Fibroblast of lung (primary cell): ENCODE results near the gene MB21D2. TPM values are rescaled to one million over a fixed set of nuclear protein-coding genes. Genes with fewer than 3 reads are reported as not detected.

Experiments used
- DNase-seq, 2 donors: peaks; one replicate each; pipeline versions ENCODE4 v3.0.0 to v3.0.0-alpha.2; 2010; ENCODE audit warnings: low read depth in 2 of 2
- H2AFZ ChIP-seq: 2 replicates; pipeline ENCODE4 v1.5.1; 2012; ENCODE audit warnings: low read length, control low read depth, inconsistent platforms
- H3K27ac ChIP-seq: 2 replicates; pipeline ENCODE4 v1.5.1; 2011; ENCODE audit warnings: low read length, control low read depth; ENCODE audit not compliant: insufficient read depth
- H3K27me3 ChIP-seq: 2 replicates; pipeline ENCODE4 v1.5.1; 2011; ENCODE audit warnings: mild to moderate bottlenecking, low read length; ENCODE audit not compliant: control insufficient read depth, insufficient read depth
- H3K36me3 ChIP-seq: 2 replicates; pipeline ENCODE4 v1.5.1; 2011; ENCODE audit warnings: low read length; ENCODE audit not compliant: control insufficient read depth, insufficient read depth
- H3K4me1 ChIP-seq: 2 replicates; pipeline ENCODE4 v1.5.1; 2011; ENCODE audit warnings: low read length; ENCODE audit not compliant: control insufficient read depth, insufficient read depth; ENCODE audit errors: extremely low read depth
- H3K4me2 ChIP-seq: 2 replicates; pipeline ENCODE4 v1.5.1; 2011; ENCODE audit warnings: low read length, control low read depth; ENCODE audit not compliant: insufficient read depth; ENCODE audit errors: extremely low read depth
- H3K4me3 ChIP-seq, 4 experiments: fragments of 200-600 bp in 1 of 4; sonication (generic) in 1 of 4; replicated peaks in 1 of 4; 2 replicates each; pipeline ENCODE4 v1.5.1; 2011 to 2016; ENCODE audit warnings: low read length in 4 of 4, low read depth in 3 of 4, mild to moderate bottlenecking in 3 of 4, control low read depth in 2 of 4, inconsistent platforms in 1 of 4, mixed read lengths in 1 of 4; ENCODE audit not compliant: insufficient read depth in 1 of 4; ENCODE audit errors: control extremely low read depth in 1 of 4
- H3K79me2 ChIP-seq: 2 replicates; pipeline ENCODE4 v1.5.1; 2012; ENCODE audit warnings: mild to moderate bottlenecking, low read length, inconsistent platforms; ENCODE audit not compliant: control insufficient read depth, insufficient read depth
- H3K9ac ChIP-seq: 2 replicates; pipeline ENCODE4 v1.5.1; 2011; ENCODE audit warnings: mild to moderate bottlenecking, low read length, control low read depth; ENCODE audit not compliant: insufficient read depth
- H3K9me3 ChIP-seq: 2 replicates; pipeline ENCODE4 v1.5.1; 2012; ENCODE audit warnings: low read depth, low read length; ENCODE audit not compliant: control insufficient read depth, insufficient read depth
- H4K20me1 ChIP-seq: 2 replicates; pipeline ENCODE4 v1.5.1; 2011; ENCODE audit warnings: low read length; ENCODE audit not compliant: control insufficient read depth, insufficient read depth; ENCODE audit errors: extremely low read depth
- EZH2 ChIP-seq: IDR thresholded peaks from 2 replicates; pipeline ENCODE4 v1.5.1; 2012; ENCODE audit warnings: low read length, control low read depth, mild to moderate bottlenecking; ENCODE audit errors: missing control alignments
- polyA plus RNA-seq, 2 donors: library from polyadenylated mRNA; depleted of rRNA in 1 of 2; stranded (reverse) in 1 of 2; unstranded in 1 of 2; fragments of >200 nt; gene quantifications; 2 replicates each; pipeline ENCODE4 v1.2.1, GENCODE V29; 2011 to 2012; ENCODE audit warnings: missing spikeins in 1 of 2
- total RNA-seq: library from RNA; depleted of rRNA; stranded (reverse); fragments of >200 nt; gene quantifications from 2 replicates; pipeline ENCODE4 v1.2.1, GENCODE V29; 2014
- TF ChIP-seq, protein P1 (sequence below), 2 donors: IDR thresholded peaks in 1 of 2; conservative IDR thresholded peaks in 1 of 2; 1 replicate in 1 of 2; 2 replicates in 1 of 2; pipeline ENCODE4 v1.5.1; 2011 to 2012; ENCODE audit warnings: low read length in 2 of 2, control low read depth in 1 of 2, inconsistent platforms in 1 of 2, low read depth in 1 of 2, mild to moderate bottlenecking in 1 of 2

The MB21D2 gene
- total and polyA plus RNA-seq, 2 donors (not counting 1 experiment from before 2014, with no cell fraction given) = 3.5 to 11.4 TPM

DNA sequence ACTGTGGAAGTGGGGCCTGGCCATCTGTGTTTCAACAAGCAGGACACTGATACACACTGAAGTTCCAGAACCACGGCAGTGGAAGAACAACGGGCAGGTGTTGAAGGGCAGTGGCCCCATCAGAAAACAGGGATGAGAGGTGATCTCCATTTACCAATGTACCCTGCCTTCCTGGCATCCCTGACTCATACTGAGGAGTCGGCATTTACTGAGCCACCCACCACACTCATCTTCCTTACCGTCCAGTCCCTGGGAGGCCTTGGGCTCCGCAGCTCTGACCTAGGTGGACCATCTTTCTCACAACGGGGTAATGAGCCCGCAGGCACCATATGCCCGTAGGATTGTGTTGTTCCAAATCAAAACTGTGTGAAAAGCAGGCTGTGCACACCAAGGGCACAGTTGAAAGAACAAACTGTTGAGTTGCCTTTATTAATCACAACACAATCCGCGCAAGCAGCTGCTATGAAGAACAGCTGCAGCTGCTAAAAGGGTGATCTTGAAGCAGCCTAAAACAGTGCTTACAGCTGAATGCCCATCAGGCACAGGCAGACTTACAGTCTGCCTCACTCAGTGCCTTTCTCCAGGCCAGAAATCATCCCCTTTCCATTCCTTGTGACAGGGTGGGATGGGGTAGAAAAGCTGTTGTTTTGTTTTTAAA, 12.9 kb downstream of the MB21D2 start:
- no peaks in the 10 kb centered on the region for H4K20me1 ChIP-seq
- no peak overlapping the region for H2AFZ ChIP-seq
- H3K36me3 ChIP-seq = no peaks in the 10 kb centered on the region
- H3K79me2 ChIP-seq = peaks cover 43% of the 10 kb centered on the region
- DNase-seq = peak in 1 of 2 donors; percentile 47
- no peak overlapping the region for H3K4me2 ChIP-seq
- H3K4me3 ChIP-seq = no peak overlapping the region
- no peaks in the 10 kb centered on the region for H3K9me3 ChIP-seq
- H3K27ac ChIP-seq = no peak overlapping the region
- TF ChIP-seq EZH2 = no peak
- TF ChIP-seq, protein P1, sequence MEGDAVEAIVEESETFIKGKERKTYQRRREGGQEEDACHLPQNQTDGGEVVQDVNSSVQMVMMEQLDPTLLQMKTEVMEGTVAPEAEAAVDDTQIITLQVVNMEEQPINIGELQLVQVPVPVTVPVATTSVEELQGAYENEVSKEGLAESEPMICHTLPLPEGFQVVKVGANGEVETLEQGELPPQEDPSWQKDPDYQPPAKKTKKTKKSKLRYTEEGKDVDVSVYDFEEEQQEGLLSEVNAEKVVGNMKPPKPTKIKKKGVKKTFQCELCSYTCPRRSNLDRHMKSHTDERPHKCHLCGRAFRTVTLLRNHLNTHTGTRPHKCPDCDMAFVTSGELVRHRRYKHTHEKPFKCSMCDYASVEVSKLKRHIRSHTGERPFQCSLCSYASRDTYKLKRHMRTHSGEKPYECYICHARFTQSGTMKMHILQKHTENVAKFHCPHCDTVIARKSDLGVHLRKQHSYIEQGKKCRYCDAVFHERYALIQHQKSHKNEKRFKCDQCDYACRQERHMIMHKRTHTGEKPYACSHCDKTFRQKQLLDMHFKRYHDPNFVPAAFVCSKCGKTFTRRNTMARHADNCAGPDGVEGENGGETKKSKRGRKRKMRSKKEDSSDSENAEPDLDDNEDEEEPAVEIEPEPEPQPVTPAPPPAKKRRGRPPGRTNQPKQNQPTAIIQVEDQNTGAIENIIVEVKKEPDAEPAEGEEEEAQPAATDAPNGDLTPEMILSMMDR (conservative IDR thresholded peaks at IDR 0.05 in 1 of 2, IDR thresholded peaks at IDR 0.05 in 1 of 2; ENCODE audit: low read depth in 1 of 2, low read length in 2 of 2) = no peak
- no peak overlapping the region for H3K9ac ChIP-seq
- peaks cover 13% of the 10 kb centered on the region for H3K4me1 ChIP-seq
- no peaks in the 10 kb centered on the region for H3K27me3 ChIP-seq

DNA sequence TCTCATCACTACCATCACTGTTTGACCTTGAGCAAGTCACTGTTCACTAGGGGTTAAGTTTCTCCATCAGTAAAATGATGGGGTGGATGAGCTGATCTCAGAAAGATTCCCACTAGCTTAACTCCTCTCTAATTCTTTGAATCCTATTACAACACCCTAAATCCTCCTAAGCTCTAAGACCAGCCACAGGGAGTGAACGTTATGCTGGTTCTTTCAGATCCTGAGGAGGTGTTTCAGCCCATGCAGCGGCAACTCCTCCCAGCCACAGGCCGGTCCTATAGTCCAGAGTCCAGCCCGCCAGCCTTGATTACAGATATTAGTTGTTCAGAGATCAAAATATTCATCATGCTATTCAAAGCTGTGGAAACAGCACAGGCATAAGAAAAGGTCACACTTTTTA, 15.1 kb downstream of the MB21D2 start:
- H3K4me2 ChIP-seq = no peak overlapping the region
- H2AFZ ChIP-seq = no peak overlapping the region
- no peaks in the 10 kb centered on the region for H3K36me3 ChIP-seq
- peaks cover 49% of the 10 kb centered on the region for H3K79me2 ChIP-seq
- no peak overlapping the region for H3K9ac ChIP-seq
- no peaks in the 10 kb centered on the region for H3K9me3 ChIP-seq
- no peaks in the 10 kb centered on the region for H3K27me3 ChIP-seq
- H3K4me3 ChIP-seq = no peak overlapping the region
- peak overlapping the region; percentile 84 for H3K27ac ChIP-seq
- peaks cover 13% of the 10 kb centered on the region for H3K4me1 ChIP-seq
- TF ChIP-seq, protein P1 (conservative IDR thresholded peaks at IDR 0.05 in 1 of 2, IDR thresholded peaks at IDR 0.05 in 1 of 2; ENCODE audit: low read depth in 1 of 2, low read length in 2 of 2) = no peak
- no peak for TF ChIP-seq EZH2
- no peaks in the 10 kb centered on the region for H4K20me1 ChIP-seq
- DNase-seq = no peak

DNA sequence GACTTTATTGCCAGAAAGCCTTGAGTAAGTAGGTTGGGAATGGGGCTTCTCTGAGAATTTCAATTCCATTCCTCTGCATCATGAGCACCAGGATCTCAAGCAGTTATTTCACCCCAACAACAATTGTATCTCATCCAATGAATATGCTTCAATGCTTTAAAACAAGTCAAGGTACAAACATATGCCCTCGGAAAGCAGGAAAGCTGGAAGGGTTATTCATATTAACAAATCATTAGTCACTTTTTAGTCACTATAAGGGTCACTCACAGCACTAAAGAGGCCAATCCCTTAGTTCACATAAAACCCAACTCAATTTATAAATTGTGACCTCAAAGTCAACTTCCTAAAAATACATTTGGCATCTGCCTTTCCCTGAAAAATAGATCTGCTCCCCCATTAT, 16.2 kb downstream of the MB21D2 start:
- Histone ChIP-seq H3K27ac (peak overlapping the region; percentile 86), H4K20me1 (no peaks in the 10 kb centered on the region), H3K27me3 (no peaks in the 10 kb centered on the region), H3K4me3 (no peak overlapping the region), H2AFZ (no peak overlapping the region), H3K4me1 (peaks cover 13% of the 10 kb centered on the region), H3K79me2 (peaks cover 50% of the 10 kb centered on the region), H3K36me3 (no peaks in the 10 kb centered on the region), H3K9ac (no peak overlapping the region), H3K4me2 (peak overlapping the region; percentile 54), H3K9me3 (no peaks in the 10 kb centered on the region)
- no peak for TF ChIP-seq EZH2
- TF ChIP-seq, protein P1 (conservative IDR thresholded peaks at IDR 0.05 in 1 of 2, IDR thresholded peaks at IDR 0.05 in 1 of 2; ENCODE audit: low read depth in 1 of 2, low read length in 2 of 2) = no peak
- peak; percentile 72 to 99 for DNase-seq
